Measurements from ENCODE around the gene KRTAP10-9.
"Not testable (repeated sequence)": the region's sequence is repeated elsewhere in the genome, so short reads cannot be mapped to it uniquely, and the experiment has no call there.

DNA sequence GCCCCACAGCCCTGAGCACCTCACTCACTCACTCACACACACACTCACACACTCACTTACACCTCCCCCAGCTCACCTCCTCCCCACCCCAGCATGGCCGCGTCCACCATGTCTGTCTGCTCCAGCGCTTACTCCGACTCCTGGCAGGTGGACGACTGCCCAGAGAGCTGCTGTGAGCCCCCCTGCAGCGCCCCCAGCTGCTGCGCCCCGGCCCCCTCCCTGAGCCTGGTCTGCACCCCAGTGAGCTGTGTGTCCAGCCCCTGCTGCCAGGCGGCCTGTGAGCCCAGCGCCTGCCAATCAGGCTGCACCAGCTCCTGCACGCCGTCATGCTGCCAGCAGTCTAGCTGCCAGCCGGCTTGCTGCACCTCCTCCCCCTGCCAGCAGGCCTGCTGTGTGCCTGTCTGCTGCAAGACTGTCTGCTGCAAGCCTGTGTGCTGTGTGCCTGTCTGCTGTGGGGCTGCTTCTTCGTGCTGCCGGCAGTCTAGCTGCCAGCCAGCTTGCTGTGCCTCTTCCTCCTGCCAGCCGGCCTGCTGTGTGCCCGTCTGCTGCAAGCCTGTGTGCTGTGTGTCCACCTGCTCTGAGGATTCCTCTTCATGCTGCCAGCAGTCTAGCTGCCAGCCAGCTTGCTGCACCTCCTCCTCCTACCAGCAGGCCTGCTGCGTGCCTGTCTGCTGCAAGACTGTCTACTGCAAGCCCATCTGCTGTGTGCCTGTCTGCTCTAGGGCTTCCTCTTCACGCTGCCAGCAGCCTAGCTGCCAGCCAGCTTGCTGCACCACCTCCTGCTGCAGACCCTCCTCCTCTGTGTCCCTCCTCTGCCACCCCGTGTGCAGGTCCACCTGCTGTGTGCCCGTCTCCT is 19.7 kb downstream of the KRTAP10-9 start, which contains the start of gene KRTAP10-11:
- not testable (repeated sequence) for TF ChIP-seq POLR2A (IDR thresholded peaks at IDR 0.05); CTCF (IDR thresholded peaks at IDR 0.05 in 4 of 5, conservative IDR thresholded peaks at IDR 0.05 in 1 of 5)
